ENCODE data around the gene CBX7.

Gene CBX7

DNA sequence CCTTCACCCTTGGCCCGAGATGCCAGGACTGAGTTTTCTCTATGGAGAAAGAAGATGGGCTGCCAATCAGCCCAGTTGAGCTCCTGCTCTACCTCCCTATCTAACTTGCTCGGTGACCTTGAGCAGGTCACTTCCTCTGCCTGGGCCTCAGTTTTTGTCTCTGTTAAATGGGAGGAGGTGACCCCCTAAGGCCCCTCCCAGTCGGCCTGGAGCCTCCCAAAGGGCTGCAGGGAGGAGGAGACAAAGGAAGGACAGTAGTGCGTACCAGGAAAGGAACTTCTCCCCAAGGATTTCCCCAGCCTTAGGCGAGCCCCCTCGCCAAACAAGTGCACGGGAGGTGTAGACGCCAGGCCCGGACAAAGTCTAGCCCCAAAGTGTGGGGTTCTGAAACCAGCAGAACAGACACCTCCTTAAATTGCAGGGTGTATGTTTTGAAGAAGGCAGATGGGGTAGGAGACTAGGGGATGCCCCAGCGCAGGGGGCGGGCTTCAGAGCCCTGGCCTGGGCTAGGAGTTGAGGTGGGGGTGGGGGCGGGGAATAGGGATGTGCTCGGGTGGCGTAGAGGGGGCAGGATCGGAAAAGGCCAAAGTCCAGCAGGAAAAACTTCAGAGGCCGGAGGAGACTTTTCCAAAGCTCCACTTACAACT is 1.0 kb downstream of the CBX7 start:
- H3K9ac ChIP-seq (ENCODE audit: low read depth, low read length, poor library complexity) = no peak overlapping the region
- H2BK12ac ChIP-seq (ENCODE audit: low read length) = no peak overlapping the region
- H3K79me1 ChIP-seq (ENCODE audit: low read depth, low read length) = peaks cover 1% of the 10 kb centered on the region
- no peaks in the 10 kb centered on the region for H3K9me3 ChIP-seq (replicated peaks in 1 of 2; ENCODE audit: control insufficient read depth in 2 of 2, insufficient read depth in 1 of 2, low read depth in 1 of 2, low read length in 2 of 2)
- H2BK15ac ChIP-seq (ENCODE audit: low read length) = peak overlapping the region; percentile 63
- H3K4me1 ChIP-seq (ENCODE audit: control insufficient read depth in 2 of 2, insufficient read depth in 1 of 2, low read depth in 1 of 2, low read length in 2 of 2) = peaks cover 2 to 7% of the 10 kb centered on the region in 2 donors
- DNase-seq (ENCODE audit: low spot score) = no peak
- no peak overlapping the region for H3K23ac ChIP-seq (ENCODE audit: low read depth, low read length, poor library complexity)
- H2BK5ac ChIP-seq (ENCODE audit: low read length) = peak overlapping the region; percentile 88
- no peak overlapping the region for H4K91ac ChIP-seq (ENCODE audit: low read depth, low read length, poor library complexity)
- H3K4me2 ChIP-seq (ENCODE audit: insufficient read depth, low read length, poor library complexity, severe bottlenecking) = peak overlapping the region; percentile 90
- H3K18ac ChIP-seq (ENCODE audit: low read length) = no peak overlapping the region
- H2BK120ac ChIP-seq (ENCODE audit: low read depth, low read length) = no peak overlapping the region
- no peak overlapping the region for H2AFZ ChIP-seq (ENCODE audit: low read length)
- H3K36me3 ChIP-seq (replicated peaks in 1 of 2; ENCODE audit: control insufficient read depth in 2 of 2, insufficient read depth in 2 of 2, low read length in 2 of 2) = no peaks in the 10 kb centered on the region
- no CpG with 5 or more reads among the region's 16 CpGs for WGBS, 2 donors (ENCODE audit: extremely low coverage in 2 of 2, insufficient read length in 2 of 2, insufficient replicate concordance in 1 of 2)
- H3K4ac ChIP-seq (ENCODE audit: low read length) = no peak overlapping the region
- H3K27ac ChIP-seq (replicated peaks; ENCODE audit: low read length) = no peak overlapping the region
- H3K14ac ChIP-seq (ENCODE audit: low read length) = no peak overlapping the region
- H3K4me3 ChIP-seq (ENCODE audit: low read length in 2 of 2) = peak overlapping the region in 1 of 2 donors; percentile 55
- peaks cover 3 to 35% (median 18%) of the 10 kb centered on the region in 3 experiments for H3K27me3 ChIP-seq (ENCODE audit: control insufficient read depth in 3 of 3, insufficient read depth in 3 of 3, low read depth in 1 of 3, low read length in 3 of 3)
- no peak overlapping the region for H4K8ac ChIP-seq (ENCODE audit: low read depth, low read length)
- peak overlapping the region; percentile 92 for H2AK5ac ChIP-seq (ENCODE audit: low read depth, low read length)

DNA sequence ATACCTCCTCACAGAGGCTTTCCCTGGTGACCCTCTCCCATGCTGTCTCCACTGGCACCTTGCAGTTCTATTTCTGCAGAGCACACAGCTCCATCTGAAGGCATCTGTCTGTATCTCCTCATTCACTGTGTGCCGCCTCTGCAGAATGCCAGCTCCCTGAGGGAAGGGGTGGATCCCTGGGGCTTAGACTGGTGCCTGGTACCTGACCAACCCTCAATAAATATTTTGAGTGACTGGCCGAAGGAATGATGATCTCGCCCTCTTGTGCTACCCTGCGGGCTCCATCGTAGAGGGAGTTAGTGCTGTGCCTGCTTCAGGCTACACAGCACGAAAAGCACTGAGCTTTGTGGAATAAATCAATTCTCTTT is 1.6 kb downstream of the CBX7 start:
- no peak overlapping the region for H4K91ac ChIP-seq (ENCODE audit: low read depth, low read length, poor library complexity)
- H3K9me3 ChIP-seq (replicated peaks in 1 of 2; ENCODE audit: control insufficient read depth in 2 of 2, insufficient read depth in 1 of 2, low read depth in 1 of 2, low read length in 2 of 2) = no peaks in the 10 kb centered on the region
- WGBS, 2 donors (ENCODE audit: extremely low coverage in 2 of 2, insufficient read length in 2 of 2, insufficient replicate concordance in 1 of 2) = no CpG with 5 or more reads among the region's 6 CpGs
- no peak overlapping the region for H3K18ac ChIP-seq (ENCODE audit: low read length)
- H2AK5ac ChIP-seq (ENCODE audit: low read depth, low read length) = no peak overlapping the region
- DNase-seq (ENCODE audit: low spot score) = no peak
- no peak overlapping the region for H3K4me2 ChIP-seq (ENCODE audit: insufficient read depth, low read length, poor library complexity, severe bottlenecking)
- peaks cover 4 to 11% of the 10 kb centered on the region in 2 donors for H3K4me1 ChIP-seq (ENCODE audit: control insufficient read depth in 2 of 2, insufficient read depth in 1 of 2, low read depth in 1 of 2, low read length in 2 of 2)
- H4K8ac ChIP-seq (ENCODE audit: low read depth, low read length) = no peak overlapping the region
- no peak overlapping the region for H2BK120ac ChIP-seq (ENCODE audit: low read depth, low read length)
- H2BK12ac ChIP-seq (ENCODE audit: low read length) = no peak overlapping the region
- no peak overlapping the region for H2BK15ac ChIP-seq (ENCODE audit: low read length)
- H2BK5ac ChIP-seq (ENCODE audit: low read length) = no peak overlapping the region
- H3K36me3 ChIP-seq (replicated peaks in 1 of 2; ENCODE audit: control insufficient read depth in 2 of 2, insufficient read depth in 2 of 2, low read length in 2 of 2) = no peaks in the 10 kb centered on the region
- no peak overlapping the region for H3K14ac ChIP-seq (ENCODE audit: low read length)
- no peak overlapping the region for H3K23ac ChIP-seq (ENCODE audit: low read depth, low read length, poor library complexity)
- no peak overlapping the region for H3K9ac ChIP-seq (ENCODE audit: low read depth, low read length, poor library complexity)
- H3K27me3 ChIP-seq (ENCODE audit: control insufficient read depth in 3 of 3, insufficient read depth in 3 of 3, low read depth in 1 of 3, low read length in 3 of 3) = peaks cover 3 to 30% (median 18%) of the 10 kb centered on the region in 3 experiments
- H3K27ac ChIP-seq (replicated peaks; ENCODE audit: low read length) = no peak overlapping the region
- no peak overlapping the region for H3K4ac ChIP-seq (ENCODE audit: low read length)
- H3K79me1 ChIP-seq (ENCODE audit: low read depth, low read length) = peaks cover 1% of the 10 kb centered on the region
- no peak overlapping the region for H3K4me3 ChIP-seq (ENCODE audit: low read length in 2 of 2)
- H2AFZ ChIP-seq (ENCODE audit: low read length) = no peak overlapping the region

DNA sequence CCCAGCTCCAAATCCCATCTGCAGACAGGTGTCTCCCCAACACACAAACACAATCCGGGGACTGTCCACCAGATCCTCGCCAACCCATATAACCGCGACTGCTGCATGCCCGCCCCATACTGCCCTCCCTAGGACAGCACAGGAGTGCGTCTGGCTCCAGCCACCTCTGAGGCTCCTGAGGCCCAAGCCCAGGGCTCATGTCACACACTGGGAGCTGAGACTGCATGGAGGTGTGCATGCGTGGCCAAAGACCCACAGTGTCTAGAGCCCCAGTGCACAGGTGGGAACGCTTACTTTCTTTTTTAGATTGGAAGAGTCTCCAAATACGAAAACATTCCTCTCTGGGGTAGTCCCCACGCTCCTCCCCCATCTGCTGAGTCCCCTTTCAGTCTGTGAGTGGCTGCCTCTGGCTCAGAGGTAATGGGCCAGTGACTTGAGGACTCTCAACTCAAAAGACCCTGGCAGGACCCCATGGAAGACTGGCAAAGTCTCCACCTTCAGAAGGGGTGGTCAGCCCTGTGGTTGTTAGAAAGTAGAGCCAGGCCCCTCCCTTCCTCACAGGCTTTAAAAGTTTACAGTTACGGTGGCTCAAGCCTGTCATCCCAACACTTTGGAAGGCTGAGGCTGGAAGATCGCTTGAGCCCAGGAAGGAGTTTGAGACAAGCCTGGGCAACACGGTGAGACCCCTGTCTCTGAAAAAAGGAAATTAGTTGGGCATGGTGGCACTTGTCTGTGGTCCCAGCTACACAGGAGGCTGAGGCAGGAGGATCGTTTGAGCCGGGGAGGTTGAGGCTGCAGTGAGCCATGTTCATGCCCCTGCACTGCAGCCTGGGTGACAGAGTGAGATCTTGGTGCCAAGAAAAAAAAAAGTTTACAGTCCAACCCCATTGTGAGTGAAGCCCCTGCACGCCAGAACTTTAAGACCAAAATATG is 2.3 kb downstream of the CBX7 start:
- H2BK12ac ChIP-seq (ENCODE audit: low read length) = no peak overlapping the region
- no peak overlapping the region for H3K4me2 ChIP-seq (ENCODE audit: insufficient read depth, low read length, poor library complexity, severe bottlenecking)
- no peak overlapping the region for H2BK120ac ChIP-seq (ENCODE audit: low read depth, low read length)
- H3K9me3 ChIP-seq (replicated peaks in 1 of 2; ENCODE audit: control insufficient read depth in 2 of 2, insufficient read depth in 1 of 2, low read depth in 1 of 2, low read length in 2 of 2) = no peaks in the 10 kb centered on the region
- no peak overlapping the region for H2AK5ac ChIP-seq (ENCODE audit: low read depth, low read length)
- H3K4me1 ChIP-seq (ENCODE audit: control insufficient read depth in 2 of 2, insufficient read depth in 1 of 2, low read depth in 1 of 2, low read length in 2 of 2) = peaks cover 4 to 12% of the 10 kb centered on the region in 2 donors
- no peak overlapping the region for H3K27ac ChIP-seq (replicated peaks; ENCODE audit: low read length)
- no peak overlapping the region for H3K14ac ChIP-seq (ENCODE audit: low read length)
- H3K23ac ChIP-seq (ENCODE audit: low read depth, low read length, poor library complexity) = no peak overlapping the region
- no peak overlapping the region for H3K4me3 ChIP-seq (ENCODE audit: low read length in 2 of 2)
- no peak for DNase-seq (ENCODE audit: low spot score)
- no peak overlapping the region for H4K91ac ChIP-seq (ENCODE audit: low read depth, low read length, poor library complexity)
- peak overlapping the region; percentile 93 for H2BK15ac ChIP-seq (ENCODE audit: low read length)
- peaks cover 1% of the 10 kb centered on the region for H3K79me1 ChIP-seq (ENCODE audit: low read depth, low read length)
- no peak overlapping the region for H3K18ac ChIP-seq (ENCODE audit: low read length)
- no CpG with 5 or more reads among the region's 16 CpGs for WGBS, 2 donors (ENCODE audit: extremely low coverage in 2 of 2, insufficient read length in 2 of 2, insufficient replicate concordance in 1 of 2)
- H2AFZ ChIP-seq (ENCODE audit: low read length) = no peak overlapping the region
- no peak overlapping the region for H3K9ac ChIP-seq (ENCODE audit: low read depth, low read length, poor library complexity)
- H2BK5ac ChIP-seq (ENCODE audit: low read length) = no peak overlapping the region
- peaks cover 3 to 24% (median 18%) of the 10 kb centered on the region in 3 experiments for H3K27me3 ChIP-seq (ENCODE audit: control insufficient read depth in 3 of 3, insufficient read depth in 3 of 3, low read depth in 1 of 3, low read length in 3 of 3)
- H3K36me3 ChIP-seq (replicated peaks in 1 of 2; ENCODE audit: control insufficient read depth in 2 of 2, insufficient read depth in 2 of 2, low read length in 2 of 2) = no peaks in the 10 kb centered on the region
- H3K4ac ChIP-seq (ENCODE audit: low read length) = no peak overlapping the region
- H4K8ac ChIP-seq (ENCODE audit: low read depth, low read length) = no peak overlapping the region
